WTC11 (cell line): Measurements from ENCODE around the gene TMEM86B. TPM values are rescaled to one million over a fixed set of nuclear protein-coding genes. Genes with fewer than 3 reads are reported as not detected.

Experiments
- microRNA-seq: library from miRNA; unstranded; fragments of <30 nt; microRNA quantifications from one replicate; pipeline ENCODE4 v1.2.0, GENCODE V29; 2022; ENCODE audit warnings: borderline number of aligned reads
- total RNA-seq: library from RNA; stranded (reverse); gene quantifications from 3 replicates; pipeline ENCODE4 v1.2.3, GENCODE V29; 2021

The TMEM86B gene
- total RNA-seq, 1 experiment from 2014 or later, result 4.2 TPM

Small RNA genes lying within 50 kb of the gene (microRNA-seq; reads per million reads assigned to microRNA genes)
- gene MIR6802, result not detected
- not detected for gene MIR6803
- 3.5 reads per million, percentile 4 among the genes with 10 or more reads in this experiment for gene MIR6804

Other genes starting within 250 kb of the TMEM86B start
- 0.41 to 1.1 TPM (median 0.61 TPM) in 3 replicates for gene GP6, start 190.5 kb downstream of the TMEM86B start, total RNA-seq
- 35.3 to 39.5 TPM (median 38.4 TPM) in 3 replicates for gene RDH13, start 165.6 kb downstream of the TMEM86B start, total RNA-seq
- gene EPS8L1, start 152.9 kb downstream of the TMEM86B start, total RNA-seq, result 38.9 to 43.8 TPM (median 42.8 TPM) in 3 replicates
- gene PPP1R12C, start 111.1 kb downstream of the TMEM86B start, total RNA-seq, result 88.4 to 99.3 TPM (median 92.3 TPM) in 3 replicates
- gene TNNT1, start 79.6 kb downstream of the TMEM86B start, total RNA-seq, result 50.6 to 127 TPM (median 108 TPM) in 3 replicates
- gene TNNI3, start 71.0 kb downstream of the TMEM86B start, total RNA-seq, result 15.0 to 36.7 TPM (median 34.0 TPM) in 3 replicates
- 4.0 to 5.9 TPM (median 5.6 TPM) in 3 replicates for gene DNAAF3, start 62.1 kb downstream of the TMEM86B start, total RNA-seq
- gene SYT5, start 48.5 kb downstream of the TMEM86B start, total RNA-seq, result 0.77 to 2.5 TPM (median 1.1 TPM) in 3 replicates
- gene PTPRH, start 19.3 kb downstream of the TMEM86B start, total RNA-seq, result 0.41 to 0.63 TPM (median 0.44 TPM) in 3 replicates
- 78.4 to 91.8 TPM (median 83.2 TPM) in 3 replicates for gene PPP6R1, start 30.3 kb upstream of the TMEM86B start, total RNA-seq
- gene HSPBP1, start 51.3 kb upstream of the TMEM86B start, total RNA-seq, result 57.1 to 65.2 TPM (median 60.9 TPM) in 3 replicates
- gene BRSK1, start 55.2 kb upstream of the TMEM86B start, total RNA-seq, result 49.2 to 52.4 TPM (median 49.7 TPM) in 3 replicates
- gene TMEM150B, start 96.6 kb upstream of the TMEM86B start, total RNA-seq, result 0.44 to 0.50 TPM in 2 of 3 replicates, not detected in the other
- 49.1 to 63.1 TPM (median 52.3 TPM) in 3 replicates for gene KMT5C, start 111.1 kb upstream of the TMEM86B start, total RNA-seq
- gene COX6B2, start 126.0 kb upstream of the TMEM86B start, total RNA-seq, result 4.1 to 8.0 TPM (median 4.3 TPM) in 3 replicates
- 0.07 to 0.09 TPM in 2 of 3 replicates, not detected in the other for gene GARIN5B, start 134.5 kb upstream of the TMEM86B start, total RNA-seq
- 1.2 to 1.8 TPM (median 1.6 TPM) in 3 replicates for gene IL11, start 141.7 kb upstream of the TMEM86B start, total RNA-seq
- 0.33 to 2.6 TPM (median 0.82 TPM) in 3 replicates for gene TMEM190, start 148.1 kb upstream of the TMEM86B start, total RNA-seq
- gene TMEM238, start 155.5 kb upstream of the TMEM86B start, total RNA-seq, result 5.8 to 8.3 TPM (median 6.5 TPM) in 3 replicates
- 2,505 to 2,895 TPM (median 2,837 TPM) in 3 replicates for gene RPL28, start 157.2 kb upstream of the TMEM86B start, total RNA-seq
- gene UBE2S, start 179.0 kb upstream of the TMEM86B start, total RNA-seq, result 442 to 516 TPM (median 467 TPM) in 3 replicates
- gene SHISA7, start 214.5 kb upstream of the TMEM86B start, total RNA-seq, result 0.79 to 0.94 TPM (median 0.87 TPM) in 3 replicates
- 96.3 to 96.6 TPM (median 96.4 TPM) in 3 replicates for gene ISOC2, start 232.9 kb upstream of the TMEM86B start, total RNA-seq
- gene C19orf85, start 236.0 kb upstream of the TMEM86B start, total RNA-seq, result 2.1 to 2.5 TPM (median 2.2 TPM) in 3 replicates
- 14.0 to 23.6 TPM (median 17.8 TPM) in 3 replicates for gene ZNF628, start 247.9 kb upstream of the TMEM86B start, total RNA-seq